ENCODE results near the gene LKAAEAR1. TPM values are rescaled to one million over a fixed set of nuclear protein-coding genes. Genes with fewer than 3 reads are reported as not detected.
A peak's percentile ranks its signal among the peaks of the same experiment; 100 is the strongest.

Gene LKAAEAR1
- total and polyA plus RNA-seq, 2 of the 13 experiments (the other 11 are each of a cell fraction or from before 2014, with no cell fraction given): not detected

DNA sequence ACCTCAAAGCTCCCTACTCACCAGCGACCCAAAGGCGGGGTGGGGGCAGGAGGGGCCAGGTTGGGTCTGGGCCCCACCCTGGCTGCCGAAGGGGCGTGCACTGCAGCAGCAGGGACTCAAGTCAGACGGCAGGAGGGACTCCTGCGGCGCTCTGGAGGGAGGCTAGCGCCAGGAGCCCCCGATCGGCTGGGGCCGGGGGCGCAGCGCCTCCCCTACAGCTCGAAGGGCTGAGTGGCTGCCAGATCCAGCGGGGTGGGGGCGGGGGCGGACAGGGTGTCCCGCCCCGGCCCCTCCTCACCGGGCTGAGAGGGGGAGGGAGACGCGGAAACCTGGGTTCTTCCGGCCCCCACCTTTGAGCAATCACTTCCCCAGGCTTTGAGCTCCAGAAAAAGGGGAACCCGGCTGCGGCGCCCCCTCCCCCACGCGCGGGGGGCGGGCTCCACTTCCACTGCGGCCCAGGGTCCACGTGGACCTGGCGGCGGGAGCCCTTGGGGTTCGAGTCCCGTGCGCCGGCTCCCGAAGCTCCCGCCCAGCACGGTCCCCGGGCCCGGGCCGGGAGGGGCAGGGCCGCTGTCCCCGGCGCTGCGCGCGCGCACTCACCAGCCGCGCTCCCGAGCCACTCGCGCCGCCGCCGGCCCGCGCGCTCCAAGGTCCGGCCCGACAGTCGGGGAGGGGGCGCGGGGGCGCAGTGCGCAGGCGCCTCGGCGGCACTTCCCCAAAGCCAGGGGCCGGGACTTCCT lies 4.8 kb downstream of the LKAAEAR1 start, which contains the start of gene RGS19 (continued):
- TF ChIP-seq, protein P1, sequence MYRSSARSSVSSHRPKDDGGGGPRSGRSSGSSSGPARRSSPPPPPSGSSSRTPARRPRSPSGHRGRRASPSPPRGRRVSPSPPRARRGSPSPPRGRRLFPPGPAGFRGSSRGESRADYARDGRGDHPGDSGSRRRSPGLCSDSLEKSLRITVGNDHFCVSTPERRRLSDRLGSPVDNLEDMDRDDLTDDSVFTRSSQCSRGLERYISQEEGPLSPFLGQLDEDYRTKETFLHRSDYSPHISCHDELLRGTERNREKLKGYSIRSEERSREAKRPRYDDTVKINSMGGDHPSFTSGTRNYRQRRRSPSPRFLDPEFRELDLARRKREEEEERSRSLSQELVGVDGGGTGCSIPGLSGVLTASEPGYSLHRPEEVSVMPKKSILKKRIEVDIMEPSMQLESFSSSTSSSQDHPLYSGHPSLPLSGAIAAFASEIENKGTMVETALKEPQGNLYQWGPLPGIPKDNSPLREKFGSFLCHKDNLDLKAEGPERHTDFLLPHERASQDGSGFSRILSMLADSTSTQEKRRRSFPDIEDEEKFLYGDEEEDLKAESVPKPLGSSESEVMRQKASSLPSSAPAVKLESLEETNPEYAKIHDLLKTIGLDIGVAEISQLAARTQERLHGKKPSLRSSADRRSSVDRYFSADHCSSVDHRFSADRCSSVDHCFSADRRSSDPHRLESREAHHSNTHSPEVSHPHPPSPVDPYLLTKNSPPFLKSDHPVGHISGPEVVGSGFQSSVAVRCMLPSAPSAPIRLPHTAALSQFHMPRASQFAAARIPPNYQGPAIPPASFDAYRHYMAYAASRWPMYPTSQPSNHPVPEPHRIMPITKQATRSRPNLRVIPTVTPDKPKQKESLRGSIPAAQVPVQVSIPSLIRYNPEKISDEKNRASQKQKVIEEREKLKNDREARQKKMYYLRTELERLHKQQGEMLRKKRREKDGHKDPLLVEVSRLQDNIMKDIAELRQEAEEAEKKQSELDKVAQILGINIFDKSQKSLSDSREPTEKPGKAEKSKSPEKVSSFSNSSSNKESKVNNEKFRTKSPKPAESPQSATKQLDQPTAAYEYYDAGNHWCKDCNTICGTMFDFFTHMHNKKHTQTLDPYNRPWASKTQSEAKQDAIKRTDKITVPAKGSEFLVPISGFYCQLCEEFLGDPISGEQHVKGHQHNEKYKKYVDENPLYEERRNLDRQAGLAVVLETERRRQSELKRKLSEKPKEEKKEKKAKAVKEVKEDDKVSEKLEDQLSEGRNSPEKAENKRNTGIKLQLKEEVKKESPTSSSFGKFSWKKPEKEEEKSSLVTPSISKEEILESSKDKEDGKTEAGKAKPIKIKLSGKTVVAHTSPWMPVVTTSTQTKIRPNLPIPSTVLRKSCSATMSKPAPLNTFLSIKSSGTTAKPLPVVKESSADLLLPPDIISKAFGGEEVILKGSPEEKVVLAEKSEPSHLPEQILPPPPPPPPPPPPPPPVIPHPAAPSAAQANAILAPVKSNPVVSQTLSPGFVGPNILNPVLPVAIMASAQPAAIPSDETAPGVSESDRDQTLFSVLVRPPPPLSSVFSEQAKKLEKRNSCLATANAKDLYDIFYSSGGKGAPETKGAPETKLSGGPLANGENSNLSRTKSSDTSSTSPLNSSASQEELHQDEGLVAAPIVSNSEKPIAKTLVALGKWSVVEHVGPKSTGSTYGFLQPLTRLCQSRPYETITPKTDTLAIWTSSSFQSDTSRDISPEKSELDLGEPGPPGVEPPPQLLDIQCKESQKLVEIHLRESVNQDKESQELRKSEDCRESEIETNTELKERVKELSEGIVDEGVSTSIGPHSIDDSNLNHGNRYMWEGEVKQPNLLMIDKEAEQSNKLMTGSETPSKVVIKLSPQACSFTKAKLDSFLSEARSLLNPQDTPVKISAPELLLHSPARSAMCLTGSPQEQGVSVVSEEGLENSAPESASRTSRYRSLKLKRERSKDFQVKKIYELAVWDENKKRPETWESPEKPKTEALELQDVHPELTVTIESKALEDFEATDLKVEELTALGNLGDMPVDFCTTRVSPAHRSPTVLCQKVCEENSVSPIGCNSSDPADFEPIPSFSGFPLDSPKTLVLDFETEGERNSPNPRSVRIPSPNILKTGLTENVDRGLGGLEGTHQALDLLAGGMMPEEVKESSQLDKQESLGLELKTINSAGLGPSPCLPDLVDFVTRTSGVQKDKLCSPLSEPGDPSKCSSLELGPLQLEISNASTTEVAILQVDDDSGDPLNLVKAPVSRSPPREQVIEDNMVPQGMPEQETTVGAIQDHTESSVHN (CRISPR knock-in tag; IDR thresholded peaks at IDR 0.05): no peak
- TF ChIP-seq TRIM22 (IDR thresholded peaks at IDR 0.05) (no peak), ZNF891 (CRISPR knock-in tag; IDR thresholded peaks at IDR 0.05) (peak; percentile 42; the same call in 1 of the 2 replicates), ZNF772 (CRISPR knock-in tag; IDR thresholded peaks at IDR 0.05) (no peak), ZNF557 (CRISPR knock-in tag; IDR thresholded peaks at IDR 0.05) (no peak), KMT2B (CRISPR knock-in tag; IDR thresholded peaks at IDR 0.05) (no peak), CCDC6 (CRISPR knock-in tag; IDR thresholded peaks at IDR 0.05) (no peak; the same call in 1 of the 2 replicates), ZMAT5 (CRISPR knock-in tag; IDR thresholded peaks at IDR 0.05; ENCODE audit: borderline replicate concordance, low read depth) (no peak)
- TF ChIP-seq, protein P2, sequence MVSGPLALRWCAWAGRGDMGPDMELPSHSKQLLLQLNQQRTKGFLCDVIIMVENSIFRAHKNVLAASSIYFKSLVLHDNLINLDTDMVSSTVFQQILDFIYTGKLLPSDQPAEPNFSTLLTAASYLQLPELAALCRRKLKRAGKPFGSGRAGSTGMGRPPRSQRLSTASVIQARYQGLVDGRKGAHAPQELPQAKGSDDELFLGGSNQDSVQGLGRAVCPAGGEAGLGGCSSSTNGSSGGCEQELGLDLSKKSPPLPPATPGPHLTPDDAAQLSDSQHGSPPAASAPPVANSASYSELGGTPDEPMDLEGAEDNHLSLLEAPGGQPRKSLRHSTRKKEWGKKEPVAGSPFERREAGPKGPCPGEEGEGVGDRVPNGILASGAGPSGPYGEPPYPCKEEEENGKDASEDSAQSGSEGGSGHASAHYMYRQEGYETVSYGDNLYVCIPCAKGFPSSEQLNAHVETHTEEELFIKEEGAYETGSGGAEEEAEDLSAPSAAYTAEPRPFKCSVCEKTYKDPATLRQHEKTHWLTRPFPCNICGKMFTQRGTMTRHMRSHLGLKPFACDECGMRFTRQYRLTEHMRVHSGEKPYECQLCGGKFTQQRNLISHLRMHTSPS (CRISPR knock-in tag; IDR thresholded peaks at IDR 0.05; ENCODE audit: low read depth): 0 out of 2 replicates have a peak, but pooled peaks have one; percentile 25
- TF ChIP-seq, protein P3, sequence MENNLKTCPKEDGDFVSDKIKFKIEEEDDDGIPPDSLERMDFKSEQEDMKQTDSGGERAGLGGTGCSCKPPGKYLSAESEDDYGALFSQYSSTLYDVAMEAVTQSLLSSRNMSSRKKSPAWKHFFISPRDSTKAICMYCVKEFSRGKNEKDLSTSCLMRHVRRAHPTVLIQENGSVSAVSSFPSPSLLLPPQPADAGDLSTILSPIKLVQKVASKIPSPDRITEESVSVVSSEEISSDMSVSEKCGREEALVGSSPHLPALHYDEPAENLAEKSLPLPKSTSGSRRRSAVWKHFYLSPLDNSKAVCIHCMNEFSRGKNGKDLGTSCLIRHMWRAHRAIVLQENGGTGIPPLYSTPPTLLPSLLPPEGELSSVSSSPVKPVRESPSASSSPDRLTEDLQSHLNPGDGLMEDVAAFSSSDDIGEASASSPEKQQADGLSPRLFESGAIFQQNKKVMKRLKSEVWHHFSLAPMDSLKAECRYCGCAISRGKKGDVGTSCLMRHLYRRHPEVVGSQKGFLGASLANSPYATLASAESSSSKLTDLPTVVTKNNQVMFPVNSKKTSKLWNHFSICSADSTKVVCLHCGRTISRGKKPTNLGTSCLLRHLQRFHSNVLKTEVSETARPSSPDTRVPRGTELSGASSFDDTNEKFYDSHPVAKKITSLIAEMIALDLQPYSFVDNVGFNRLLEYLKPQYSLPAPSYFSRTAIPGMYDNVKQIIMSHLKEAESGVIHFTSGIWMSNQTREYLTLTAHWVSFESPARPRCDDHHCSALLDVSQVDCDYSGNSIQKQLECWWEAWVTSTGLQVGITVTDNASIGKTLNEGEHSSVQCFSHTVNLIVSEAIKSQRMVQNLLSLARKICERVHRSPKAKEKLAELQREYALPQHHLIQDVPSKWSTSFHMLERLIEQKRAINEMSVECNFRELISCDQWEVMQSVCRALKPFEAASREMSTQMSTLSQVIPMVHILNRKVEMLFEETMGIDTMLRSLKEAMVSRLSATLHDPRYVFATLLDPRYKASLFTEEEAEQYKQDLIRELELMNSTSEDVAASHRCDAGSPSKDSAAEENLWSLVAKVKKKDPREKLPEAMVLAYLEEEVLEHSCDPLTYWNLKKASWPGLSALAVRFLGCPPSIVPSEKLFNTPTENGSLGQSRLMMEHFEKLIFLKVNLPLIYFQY (CRISPR knock-in tag; IDR thresholded peaks at IDR 0.05; ENCODE audit: borderline replicate concordance): no peak

All from HepG2 (cell line).